Left lung (tissue), 10 donors: Measurements from ENCODE around the gene LMTK3. TPM values are rescaled to one million over a fixed set of nuclear protein-coding genes. Genes with fewer than 3 reads are reported as not detected.

ENCODE experiments used
- ATAC-seq: fragments of 200-7000 bp; cut with Tn5 transposase; one replicate; pipeline ENCODE4 v1.9.1; 2020; ENCODE audit warnings: moderate library complexity
- DNase-seq, 4 donors: peaks; one replicate each; pipeline ENCODE4 v3.0.0-alpha.2; 2013 to 2020
- H3K27ac ChIP-seq, 2 donors: fragments of 200-600 bp; sonication (generic) in 1 of 2; one replicate each; pipeline versions ENCODE4 v1.5.0 to v1.8.0; 2020 to 2021
- H3K27me3 ChIP-seq, 2 donors: fragments of 200-600 bp; sonication (generic) in 1 of 2; one replicate each; pipeline versions ENCODE4 v1.5.0 to v1.8.0; 2020 to 2021
- H3K36me3 ChIP-seq, 2 donors: fragments of 200-600 bp; sonication (generic) in 1 of 2; one replicate each; pipeline versions ENCODE4 v1.5.0 to v1.8.0; 2020 to 2021
- H3K4me1 ChIP-seq, 2 donors: fragments of 200-600 bp; one replicate each; pipeline ENCODE4 v1.8.0; 2021
- H3K4me3 ChIP-seq, 2 donors: fragments of 200-600 bp; sonication (generic) in 1 of 2; one replicate each; pipeline versions ENCODE4 v1.5.0 to v1.8.0; 2020 to 2021; ENCODE audit warnings: mild to moderate bottlenecking in 1 of 2
- H3K9me3 ChIP-seq, 2 donors: fragments of 200-600 bp; sonication (generic) in 1 of 2; one replicate each; pipeline versions ENCODE4 v1.5.0 to v1.8.0; 2020 to 2021
- intact Hi-C, 2 donors: fragments of 100-400 bp; cut with DNase I; formaldehyde crosslinking; loops; one replicate each; pipeline versions ENCODE4 v1.11.2 to v1.14.2; 2022
- polyA plus RNA-seq, 6 donors: library from polyadenylated mRNA; unstranded; fragments of 120-200 nt; gene quantifications; one replicate each; pipeline ENCODE4 v1.2.1, GENCODE V29; 2013; ENCODE audit not compliant: insufficient read length in 6 of 6
- total RNA-seq, 2 donors: library from RNA; stranded (reverse); fragmentation: NEBNext Ultra II Directional; extraction: Animal tissue kit (Norgen Biotek cat#: 25700); gene quantifications; one replicate each; pipeline ENCODE4 v1.2.1, GENCODE V29; 2021
- TF ChIP-seq, protein P1 (sequence below), 2 donors: fragments of 200-600 bp; sonication (generic) in 1 of 2; IDR thresholded peaks; one replicate each; pipeline versions ENCODE4 v1.5.0 to v1.8.0; 2021; ENCODE audit warnings: antibody characterized with exemption in 2 of 2
- donor health status: DM: no; HTN: yes; CAD: no.
- donor health status: DM: no; HTN: no; CAD: no.

LMTK3 gene
- total and polyA plus RNA-seq, 8 donors = 1.7 to 9.5 (median 3.1) TPM

GRCh38 chr19:48480558-48481500, 30.8 kb downstream of the LMTK3 start:
- peaks cover 0 to 4% of the 10 kb centered on the region in 2 donors for H3K27me3 ChIP-seq
- TF ChIP-seq, protein P1, sequence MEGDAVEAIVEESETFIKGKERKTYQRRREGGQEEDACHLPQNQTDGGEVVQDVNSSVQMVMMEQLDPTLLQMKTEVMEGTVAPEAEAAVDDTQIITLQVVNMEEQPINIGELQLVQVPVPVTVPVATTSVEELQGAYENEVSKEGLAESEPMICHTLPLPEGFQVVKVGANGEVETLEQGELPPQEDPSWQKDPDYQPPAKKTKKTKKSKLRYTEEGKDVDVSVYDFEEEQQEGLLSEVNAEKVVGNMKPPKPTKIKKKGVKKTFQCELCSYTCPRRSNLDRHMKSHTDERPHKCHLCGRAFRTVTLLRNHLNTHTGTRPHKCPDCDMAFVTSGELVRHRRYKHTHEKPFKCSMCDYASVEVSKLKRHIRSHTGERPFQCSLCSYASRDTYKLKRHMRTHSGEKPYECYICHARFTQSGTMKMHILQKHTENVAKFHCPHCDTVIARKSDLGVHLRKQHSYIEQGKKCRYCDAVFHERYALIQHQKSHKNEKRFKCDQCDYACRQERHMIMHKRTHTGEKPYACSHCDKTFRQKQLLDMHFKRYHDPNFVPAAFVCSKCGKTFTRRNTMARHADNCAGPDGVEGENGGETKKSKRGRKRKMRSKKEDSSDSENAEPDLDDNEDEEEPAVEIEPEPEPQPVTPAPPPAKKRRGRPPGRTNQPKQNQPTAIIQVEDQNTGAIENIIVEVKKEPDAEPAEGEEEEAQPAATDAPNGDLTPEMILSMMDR (IDR thresholded peaks at IDR 0.05) = no peak

GRCh38 chr19:48480183-48480557, 31.5 kb downstream of the LMTK3 start:
- peak; percentile 66 for ATAC-seq
- H3K4me3 ChIP-seq = peak overlapping the region; percentile 26 to 40
- H3K9me3 ChIP-seq = no peaks in the 10 kb centered on the region
- intact Hi-C loops = no loop called here
- peaks cover 0 to 41% of the 10 kb centered on the region in 2 donors for H3K36me3 ChIP-seq
- peak in 1 of 4 donors; percentile 55 for DNase-seq
- H3K4me1 ChIP-seq = peaks cover 8 to 23% of the 10 kb centered on the region in 2 donors
- H3K27me3 ChIP-seq = peaks cover 0 to 4% of the 10 kb centered on the region in 2 donors
- peak overlapping the region; percentile 72 for H3K27ac ChIP-seq
- TF ChIP-seq, protein P1 (IDR thresholded peaks at IDR 0.05) = no peak

More at GRCh38 chr19:48480558-48481500, 30.8 kb downstream of the LMTK3 start:
- Histone ChIP-seq H3K4me1 (peaks cover 8 to 23% of the 10 kb centered on the region in 2 donors), H3K4me3 (peak overlapping the region; percentile 26 to 40), H3K9me3 (no peaks in the 10 kb centered on the region), H3K36me3 (peaks cover 0 to 35% of the 10 kb centered on the region in 2 donors), H3K27ac (peak overlapping the region; percentile 72)
- DNase-seq = peak in 3 of 4 donors; percentile 38 to 88 (median 43)
- intact Hi-C loops = no loop called here
- peak; percentile 72 for ATAC-seq

GRCh38 chr19:48479686-48480085, 31.9 kb downstream of the LMTK3 start:
- peaks cover 8 to 23% of the 10 kb centered on the region in 2 donors for H3K4me1 ChIP-seq
- H3K36me3 ChIP-seq = peaks cover 0 to 46% of the 10 kb centered on the region in 2 donors
- DNase-seq (no peak), ATAC-seq (peak; percentile 7)
- TF ChIP-seq, protein P1 (IDR thresholded peaks at IDR 0.05) = no peak
- H3K9me3 ChIP-seq = no peaks in the 10 kb centered on the region
- intact Hi-C loops = no loop called here
- peaks cover 0 to 4% of the 10 kb centered on the region in 2 donors for H3K27me3 ChIP-seq
- peak overlapping the region in 1 of 2 donors; percentile 72 for H3K27ac ChIP-seq
- H3K4me3 ChIP-seq = no peak overlapping the region

GRCh38 chr19:48478339-48479256, 33.0 kb downstream of the LMTK3 start:
- Histone ChIP-seq H3K4me1 (peaks cover 8 to 23% of the 10 kb centered on the region in 2 donors), H3K27me3 (peaks cover 0 to 4% of the 10 kb centered on the region in 2 donors), H3K4me3 (no peak overlapping the region), H3K27ac (no peak overlapping the region), H3K36me3 (peaks cover 0 to 57% of the 10 kb centered on the region in 2 donors), H3K9me3 (no peaks in the 10 kb centered on the region)
- DNase-seq (no peak), ATAC-seq (no peak)
- intact Hi-C loops = no loop called here
- TF ChIP-seq, protein P1 (IDR thresholded peaks at IDR 0.05) = no peak
